Daoy (cell line): ENCODE data around the gene TELO2. TPM values are rescaled to one million over a fixed set of nuclear protein-coding genes. Genes with fewer than 3 reads are reported as not detected.

Experiments
- DNase-seq: peaks from one replicate; pipeline ENCODE4 v3.0.0-alpha.2; 2015; ENCODE audit warnings: low read depth
- total RNA-seq: library from RNA; depleted of rRNA; stranded (reverse); fragments of >200 nt; shearing (Covaris generic); gene quantifications from 2 replicates; pipeline ENCODE4 v1.2.3, GENCODE V29; 2014

TELO2 gene
- total RNA-seq, 1 experiment from 2014 or later = 19.9 TPM

GRCh38 chr16:1535391-1536291, 42.5 kb downstream of the TELO2 start:
- DNase-seq = no peak

GRCh38 chr16:1536601-1537000, 43.4 kb downstream of the TELO2 start:
- no peak for DNase-seq

DNA sequence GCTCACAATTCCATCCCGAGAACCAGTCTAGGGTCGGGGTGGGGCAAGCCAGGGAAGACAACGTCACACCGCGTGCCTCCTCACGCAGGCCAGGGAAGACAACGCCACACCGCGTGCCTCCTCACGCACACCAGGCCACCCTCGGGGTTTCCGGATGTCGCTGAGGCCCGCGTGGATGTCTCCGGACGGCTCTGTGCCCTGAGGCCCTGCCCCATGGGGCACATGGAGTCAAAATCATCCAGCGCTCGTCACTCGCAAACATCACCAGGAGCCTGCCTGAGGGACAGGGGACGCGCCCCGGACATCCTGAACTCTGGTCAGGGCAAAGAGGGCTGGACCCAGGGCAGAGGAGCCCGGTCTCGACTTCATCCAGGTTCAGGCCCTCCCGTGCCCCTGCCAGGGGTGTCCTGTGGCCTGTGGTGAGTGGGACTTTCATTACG, 44.0 kb downstream of the TELO2 start:
- DNase-seq = no peak

- no peak for DNase-seq
These were observed 44.7 kb downstream of the TELO2 start for GRCh38 chr16:1537763-1538289.

GRCh38 chr16:1538804-1539520, 45.8 kb downstream of the TELO2 start:
- peak; percentile 21 for DNase-seq

- no peak for DNase-seq
These were observed 46.8 kb downstream of the TELO2 start for GRCh38 chr16:1539720-1540555.

DNA sequence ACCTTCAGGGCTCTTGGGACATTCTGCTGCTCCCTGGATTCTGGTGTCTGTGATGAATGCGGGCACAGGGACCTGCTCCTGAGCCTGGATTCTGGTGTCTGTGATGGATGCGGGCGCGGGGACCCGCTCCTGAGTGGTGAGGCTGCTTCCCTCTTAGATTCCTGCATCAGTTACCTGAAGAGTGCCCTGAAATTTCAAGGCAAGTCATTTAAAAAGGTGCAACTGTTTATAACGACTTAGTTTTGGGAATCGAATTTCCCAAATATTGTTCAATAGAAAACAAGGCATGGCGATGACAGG, 47.3 kb downstream of the TELO2 start:
- DNase-seq = no peak

DNA sequence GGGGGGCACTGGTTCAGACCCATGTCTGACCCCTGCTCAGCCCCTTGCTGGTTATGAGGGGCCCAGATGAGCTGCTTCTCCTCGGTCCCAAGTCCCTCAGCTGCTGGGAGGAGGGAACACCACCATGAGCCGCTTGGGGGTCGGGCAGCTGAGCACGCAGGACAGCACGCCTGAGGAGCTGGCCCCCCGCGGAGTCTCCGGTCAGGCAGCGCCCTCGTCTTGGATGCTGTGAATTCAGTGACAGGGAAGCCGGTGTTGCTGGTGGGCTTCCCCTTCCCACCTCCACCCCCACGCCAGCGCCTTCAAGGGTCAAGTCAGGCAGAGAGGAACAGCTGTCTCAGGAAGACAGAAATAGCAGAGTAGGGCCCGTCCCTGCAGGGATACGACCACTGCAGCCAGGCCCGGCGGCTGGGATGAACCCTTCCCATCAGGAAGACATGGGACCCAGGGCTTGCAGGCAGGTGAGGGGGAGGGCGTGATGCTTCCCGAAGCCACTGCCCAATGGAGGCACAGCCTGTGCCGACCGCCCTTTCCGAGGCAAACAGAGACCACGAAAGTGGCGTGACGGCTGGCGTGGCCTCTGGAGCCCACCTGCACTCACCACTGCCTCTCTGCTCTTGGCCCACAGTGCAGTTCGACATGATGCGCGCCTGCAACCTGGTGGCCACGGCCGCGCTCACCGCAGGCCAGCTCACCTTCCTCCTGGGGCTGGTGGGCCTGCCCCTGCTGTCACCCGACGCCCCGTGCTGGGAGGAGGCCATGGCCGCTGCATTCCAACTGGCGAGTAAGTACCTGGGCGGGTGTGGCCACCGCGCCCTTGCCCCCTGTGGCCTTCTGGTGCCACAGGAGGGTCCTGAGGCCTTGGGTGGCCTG, 48.4 kb downstream of the TELO2 start:
- no peak for DNase-seq

DNA sequence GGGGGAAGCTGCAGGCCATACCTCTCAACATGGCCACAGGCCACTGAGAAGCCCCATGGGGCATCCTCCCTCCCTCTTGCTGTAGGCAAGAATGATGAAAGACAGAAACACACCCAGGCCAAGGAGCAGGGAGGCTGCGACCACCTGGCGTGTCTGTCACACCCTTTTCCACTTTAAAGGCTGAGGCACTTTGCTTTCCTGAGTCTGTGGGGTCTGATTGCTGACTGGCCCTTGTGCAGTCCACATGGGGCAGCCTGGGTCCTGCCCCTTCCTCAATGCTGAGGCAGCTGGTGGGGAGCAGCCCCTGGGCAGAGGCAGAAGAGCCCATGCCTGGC, 49.0 kb downstream of the TELO2 start:
- no peak for DNase-seq

DNA sequence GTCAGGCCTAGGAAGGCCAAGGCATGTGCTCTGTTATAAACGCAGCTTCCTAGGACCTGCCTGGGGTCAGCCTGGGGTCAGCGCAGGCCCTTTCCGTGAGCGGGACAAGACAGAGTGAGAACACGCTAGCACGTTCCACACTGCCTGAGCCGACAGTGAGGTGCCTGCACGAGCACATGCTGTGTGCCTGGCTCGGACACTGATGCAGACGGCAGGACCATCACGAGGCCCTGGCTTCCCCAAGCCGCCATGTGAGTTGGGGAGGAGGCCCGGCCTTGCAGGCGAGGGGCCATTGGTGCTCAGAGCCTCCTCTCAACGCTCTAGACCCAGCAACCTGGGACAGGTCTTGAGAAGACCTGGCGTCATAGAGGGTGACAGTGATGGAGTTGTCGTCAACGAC, 49.4 kb downstream of the TELO2 start:
- DNase-seq = no peak

GRCh38 chr16:1543085-1543896, 50.1 kb downstream of the TELO2 start:
- peak; percentile 77 for DNase-seq

- no peak for DNase-seq
These were observed 52.2 kb downstream of the TELO2 start for GRCh38 chr16:1545044-1546040.

DNA sequence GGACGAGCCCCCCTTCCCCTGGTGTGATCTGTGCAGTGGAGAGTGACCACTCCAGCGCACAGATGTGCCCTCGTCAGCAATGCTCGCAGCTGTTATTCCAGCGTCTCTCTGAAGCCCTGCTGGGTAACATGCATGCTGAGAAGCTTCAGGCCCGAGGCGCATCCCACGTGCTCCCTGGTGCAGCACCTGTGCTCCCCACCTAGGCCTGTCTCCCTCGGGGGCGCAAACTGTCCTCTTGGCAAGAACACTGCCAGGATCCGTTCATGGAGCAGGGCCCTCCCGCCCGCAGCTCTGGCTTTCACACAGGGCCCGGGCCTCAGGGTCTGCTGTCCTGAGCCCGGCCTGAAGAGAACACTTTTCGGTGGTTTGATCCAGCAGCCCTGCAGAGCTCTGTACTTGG, 53.3 kb downstream of the TELO2 start:
- DNase-seq = no peak

GRCh38 chr16:1548233-1548632, 55.1 kb downstream of the TELO2 start:
- peak; percentile 39 for DNase-seq

GRCh38 chr16:1548727-1549126, 55.6 kb downstream of the TELO2 start:
- DNase-seq = no peak

GRCh38 chr16:1550069-1550468, 56.9 kb downstream of the TELO2 start:
- no peak for DNase-seq

DNA sequence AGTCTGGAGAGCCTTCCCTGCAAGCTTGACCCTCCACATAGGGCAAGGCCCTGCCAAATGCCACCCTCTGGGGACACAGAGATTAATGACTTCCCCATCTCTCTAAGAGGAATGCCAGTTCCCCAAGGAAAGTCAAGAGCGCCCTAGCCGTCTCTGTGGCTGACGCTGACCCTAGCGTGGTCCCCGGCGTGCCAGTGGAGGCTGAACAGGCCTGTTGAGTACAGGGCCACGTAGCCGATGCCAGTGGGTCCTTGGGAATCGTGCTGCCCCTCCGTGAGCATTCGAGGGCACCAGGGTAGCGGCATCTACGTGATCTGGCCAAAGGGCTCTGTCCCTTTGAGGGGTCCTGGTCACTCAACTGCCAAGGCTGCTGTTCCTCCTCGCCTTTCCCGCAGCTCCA, 57.5 kb downstream of the TELO2 start:
- no peak for DNase-seq

DNA sequence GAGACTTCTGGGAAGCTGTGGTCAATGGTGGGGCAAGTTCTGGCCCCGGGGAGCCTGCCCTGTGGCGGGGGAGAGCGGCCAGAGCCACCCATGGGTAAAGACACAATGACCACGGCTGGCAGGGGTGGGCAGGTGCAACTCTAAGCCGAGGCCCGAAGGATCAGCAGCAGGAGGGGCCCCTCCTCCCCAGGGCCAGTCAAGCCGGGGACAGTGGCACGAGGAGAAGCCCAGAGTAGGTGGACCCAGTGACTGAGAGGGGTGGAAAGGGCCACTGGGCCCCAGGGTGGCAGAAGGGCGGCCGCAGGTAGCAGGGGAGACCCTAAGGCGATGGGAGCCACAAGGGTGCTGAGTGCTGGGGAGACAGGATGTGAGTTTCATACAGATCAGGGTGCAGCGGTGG, 58.0 kb downstream of the TELO2 start:
- DNase-seq = no peak

GRCh38 chr16:1552129-1552528, 59.0 kb downstream of the TELO2 start:
- DNase-seq = no peak
